A549 treated with AZD2906 at 1 μM for 4 hours (cell line): ENCODE measurements around the gene ZMYM2. TPM values are rescaled to one million over a fixed set of nuclear protein-coding genes. Genes with fewer than 3 reads are reported as not detected.

Experiments
- total RNA-seq: library from RNA; stranded (reverse); fragments of 200-300 nt; extraction: Qiagen RNA extraction; gene quantifications from 5 replicates; pipeline ENCODE4 v1.2.3, GENCODE V29; 2022

ZMYM2 gene
- total RNA-seq = 11.9 to 18.4 TPM (median 15.2 TPM) in 5 replicates

GRCh38 chr13:19958155-19959111 is at the start of gene ZMYM2:
Gene ZMYM2, plus strand, starts transcription at chr13:19958727. Its CDS starts 34,346 bp downstream, at chr13:19993073.

Other genes starting within 250 kb of the ZMYM2 start
- gene PSPC1, start 175.8 kb upstream of the ZMYM2 start, total RNA-seq = 41.3 to 50.4 TPM (median 44.4 TPM) in 5 replicates
- 5.3 to 6.3 TPM (median 5.7 TPM) in 5 replicates for gene ZMYM5, start 95.1 kb upstream of the ZMYM2 start, total RNA-seq
- 0.97 to 1.3 TPM (median 1.3 TPM) in 5 replicates for gene GJA3, start 202.3 kb downstream of the ZMYM2 start, total RNA-seq
- gene GJB2, start 234.2 kb downstream of the ZMYM2 start, total RNA-seq = 0.55 to 0.75 TPM (median 0.65 TPM) in 5 replicates